Right lobe of liver (tissue), 4 donors: ENCODE data around the gene DOC2A.

Experiments used
- CTCF ChIP-seq, 4 donors: fragments of 200-600 bp in 3 of 4; fragments of 450-650 bp in 1 of 4; IDR thresholded peaks; one replicate each; pipeline versions ENCODE4 v1.5.1 to v1.8.0; 2016 to 2022; ENCODE audit warnings: antibody characterized with exemption in 4 of 4, mild to moderate bottlenecking in 2 of 4
- POLR2A ChIP-seq: fragments of 450-650 bp; IDR thresholded peaks from one replicate; pipeline ENCODE4 v1.6.1; 2017; ENCODE audit warnings: antibody characterized with exemption, mild to moderate bottlenecking
- donor health status: DM: no; HTN: no; CAD: no.
- donor health status: DM: no; HTN: no; CAD: no.
- donor health status: DM: no; HTN: yes; CAD: no.

GRCh38 chr16:29963021-29963743, 47.6 kb downstream of the DOC2A start:
- TF ChIP-seq CTCF (IDR thresholded peaks at IDR 0.05) (no peak), POLR2A (no peak)
